Fibroblast of pulmonary artery (primary cell): ENCODE results near the gene PRDM13.
A peak's percentile ranks its signal among the peaks of the same experiment; 100 is the strongest.

Source experiments
- DNase-seq: peaks from one replicate; pipeline ENCODE4 v3.0.0-alpha.2; 2010; ENCODE audit warnings: low read depth
- H3K4me3 ChIP-seq: replicated peaks from 2 replicates; pipeline ENCODE4 v1.5.1; 2011; ENCODE audit warnings: low read depth, mild to moderate bottlenecking, control low read depth, low read length, moderate library complexity
- TF ChIP-seq, protein P1 (sequence below): IDR thresholded peaks from 2 replicates; pipeline ENCODE4 v1.5.1; 2011; ENCODE audit warnings: mild to moderate bottlenecking, control low read depth, low read length, inconsistent platforms; ENCODE audit errors: missing control alignments

PRDM13 gene

GRCh38 chr6:99606656-99607415, at the start of gene PRDM13:
Gene PRDM13, plus strand, starts transcription at chr6:99606833. Its CDS starts 202 bp downstream, at chr6:99607035.
- TF ChIP-seq, protein P1, sequence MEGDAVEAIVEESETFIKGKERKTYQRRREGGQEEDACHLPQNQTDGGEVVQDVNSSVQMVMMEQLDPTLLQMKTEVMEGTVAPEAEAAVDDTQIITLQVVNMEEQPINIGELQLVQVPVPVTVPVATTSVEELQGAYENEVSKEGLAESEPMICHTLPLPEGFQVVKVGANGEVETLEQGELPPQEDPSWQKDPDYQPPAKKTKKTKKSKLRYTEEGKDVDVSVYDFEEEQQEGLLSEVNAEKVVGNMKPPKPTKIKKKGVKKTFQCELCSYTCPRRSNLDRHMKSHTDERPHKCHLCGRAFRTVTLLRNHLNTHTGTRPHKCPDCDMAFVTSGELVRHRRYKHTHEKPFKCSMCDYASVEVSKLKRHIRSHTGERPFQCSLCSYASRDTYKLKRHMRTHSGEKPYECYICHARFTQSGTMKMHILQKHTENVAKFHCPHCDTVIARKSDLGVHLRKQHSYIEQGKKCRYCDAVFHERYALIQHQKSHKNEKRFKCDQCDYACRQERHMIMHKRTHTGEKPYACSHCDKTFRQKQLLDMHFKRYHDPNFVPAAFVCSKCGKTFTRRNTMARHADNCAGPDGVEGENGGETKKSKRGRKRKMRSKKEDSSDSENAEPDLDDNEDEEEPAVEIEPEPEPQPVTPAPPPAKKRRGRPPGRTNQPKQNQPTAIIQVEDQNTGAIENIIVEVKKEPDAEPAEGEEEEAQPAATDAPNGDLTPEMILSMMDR = no peak
- DNase-seq = no peak
- no peak within 1 kb of the TSS for H3K4me3 ChIP-seq

DNA sequence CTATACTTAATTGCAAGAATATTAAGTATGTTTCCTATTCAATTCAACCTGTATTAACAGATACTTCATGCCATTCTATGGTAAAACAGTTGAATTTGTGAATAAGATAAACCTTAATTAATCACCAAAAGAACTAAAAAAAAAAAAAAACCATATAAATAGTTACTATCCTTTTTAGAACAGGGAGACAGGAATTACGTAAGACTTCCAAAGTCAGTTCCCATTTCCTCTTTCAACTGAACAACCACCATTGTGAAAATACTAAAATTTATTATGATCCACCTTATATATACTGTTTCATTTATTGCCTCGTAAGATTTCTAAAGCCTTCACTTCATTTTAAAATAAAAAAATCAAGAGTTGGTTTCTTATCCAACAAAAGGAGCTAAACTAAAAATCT, 47.6 kb upstream of the PRDM13 start:
- peak; percentile 13 for DNase-seq
- no peak overlapping the region for H3K4me3 ChIP-seq
- TF ChIP-seq, protein P1 = no peak

GRCh38 chr6:99560668-99561067, 46.0 kb upstream of the PRDM13 start:
- H3K4me3 ChIP-seq = no peak overlapping the region
- no peak for DNase-seq

DNA sequence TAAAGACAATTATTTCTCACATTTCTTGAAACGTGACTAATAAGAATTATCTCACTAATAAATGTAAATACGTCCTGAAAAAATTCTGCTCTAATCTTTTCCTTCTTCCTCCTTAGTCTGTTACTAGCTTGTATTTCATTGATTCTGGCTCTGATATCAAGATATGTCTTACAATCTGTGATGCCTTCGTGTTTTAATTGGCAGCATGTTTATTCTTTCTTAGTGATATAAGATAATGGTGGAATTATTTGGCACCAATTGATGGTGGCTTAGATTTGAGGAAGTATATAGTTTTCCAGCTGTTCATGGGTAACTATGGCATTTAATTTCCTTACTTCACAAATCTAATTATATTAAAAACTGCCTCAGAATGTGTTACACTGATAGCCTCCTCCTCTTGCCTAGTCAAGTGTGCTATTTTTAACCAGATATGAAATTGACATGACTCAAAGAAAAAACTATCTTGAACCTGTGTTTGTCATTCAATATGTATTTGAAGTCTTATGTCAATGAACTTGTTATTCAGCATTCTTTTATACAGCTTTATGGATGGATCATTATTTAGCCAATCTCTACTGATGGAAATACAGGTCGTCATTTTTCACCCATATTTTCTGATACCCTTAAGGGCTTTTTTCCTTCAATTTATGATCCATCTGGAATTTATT, 43.4 kb upstream of the PRDM13 start:
- TF ChIP-seq, protein P1 = no peak
- no peak overlapping the region for H3K4me3 ChIP-seq
- DNase-seq = no peak

More at GRCh38 chr6:99560668-99561067, 46.0 kb upstream of the PRDM13 start:
- TF ChIP-seq, protein P1 = no peak

DNA sequence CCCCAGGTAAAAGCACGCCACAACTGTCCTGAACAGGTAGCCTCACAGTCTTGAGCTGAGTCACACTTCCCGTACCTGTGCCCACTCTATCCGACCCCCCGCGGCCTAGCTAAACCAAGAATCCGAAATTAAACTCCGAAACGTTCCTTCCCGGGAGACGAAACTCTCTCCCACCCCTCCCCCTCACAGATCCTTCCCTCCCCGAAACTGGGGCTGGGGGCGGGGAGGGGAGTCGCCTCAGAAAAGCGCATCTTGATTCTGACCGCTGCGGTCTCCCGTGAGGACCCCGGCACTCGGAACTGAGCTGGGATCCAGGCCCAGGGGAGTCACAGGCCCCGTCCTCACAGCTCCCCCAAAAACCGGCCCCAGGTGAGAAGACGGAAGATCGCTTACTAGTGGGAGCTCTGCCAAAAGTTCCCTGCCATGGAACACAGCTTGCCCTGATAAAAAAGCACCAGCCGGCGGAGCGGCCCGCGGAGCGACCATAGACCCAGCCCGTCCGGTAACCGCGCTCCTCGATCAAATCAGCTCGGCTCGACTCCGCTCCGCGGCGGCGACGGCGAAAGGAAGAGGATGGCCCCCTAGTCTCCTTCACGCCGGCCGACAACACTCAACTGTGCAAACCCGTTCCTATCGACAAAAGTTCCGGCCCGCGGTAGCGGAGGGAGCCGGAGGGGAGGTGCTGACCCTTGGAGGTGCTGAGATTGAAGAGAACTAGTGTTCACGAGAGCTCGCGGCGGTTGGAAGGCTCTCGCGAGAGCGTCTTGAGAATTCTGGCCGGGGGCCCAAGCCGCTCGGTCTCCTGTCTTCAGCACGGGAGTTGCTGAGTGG, 38.3 kb upstream of the PRDM13 start, which contains the start of gene CCNC:
Gene CCNC, minus strand, starts transcription at position 558 of the 831 bp plus-strand sequence. Its CDS starts 133 bp downstream, at position 425.
- TF ChIP-seq, protein P1 = no peak
- peak; percentile 97 for DNase-seq
- H3K4me3 ChIP-seq = peak within 1 kb of the TSS; percentile 72

- TF ChIP-seq, protein P1 = no peak
- no peak overlapping the region for H3K4me3 ChIP-seq
- no peak for DNase-seq
Observed at GRCh38 chr6:99573980-99574617, 32.5 kb upstream of the PRDM13 start.
